Measurements from ENCODE around the gene TRAP1.

The TRAP1 gene

GRCh38 chr16:3706253-3707012, 10.9 kb downstream of the TRAP1 start:
- no peak for DNase-seq

GRCh38 chr16:3702082-3702481, 15.2 kb downstream of the TRAP1 start:
- no peak for DNase-seq

- no peak for DNase-seq
These were observed 15.8 kb downstream of the TRAP1 start for GRCh38 chr16:3701531-3701930.

GRCh38 chr16:3698941-3699340, 18.4 kb downstream of the TRAP1 start:
- DNase-seq, result no peak

DNA sequence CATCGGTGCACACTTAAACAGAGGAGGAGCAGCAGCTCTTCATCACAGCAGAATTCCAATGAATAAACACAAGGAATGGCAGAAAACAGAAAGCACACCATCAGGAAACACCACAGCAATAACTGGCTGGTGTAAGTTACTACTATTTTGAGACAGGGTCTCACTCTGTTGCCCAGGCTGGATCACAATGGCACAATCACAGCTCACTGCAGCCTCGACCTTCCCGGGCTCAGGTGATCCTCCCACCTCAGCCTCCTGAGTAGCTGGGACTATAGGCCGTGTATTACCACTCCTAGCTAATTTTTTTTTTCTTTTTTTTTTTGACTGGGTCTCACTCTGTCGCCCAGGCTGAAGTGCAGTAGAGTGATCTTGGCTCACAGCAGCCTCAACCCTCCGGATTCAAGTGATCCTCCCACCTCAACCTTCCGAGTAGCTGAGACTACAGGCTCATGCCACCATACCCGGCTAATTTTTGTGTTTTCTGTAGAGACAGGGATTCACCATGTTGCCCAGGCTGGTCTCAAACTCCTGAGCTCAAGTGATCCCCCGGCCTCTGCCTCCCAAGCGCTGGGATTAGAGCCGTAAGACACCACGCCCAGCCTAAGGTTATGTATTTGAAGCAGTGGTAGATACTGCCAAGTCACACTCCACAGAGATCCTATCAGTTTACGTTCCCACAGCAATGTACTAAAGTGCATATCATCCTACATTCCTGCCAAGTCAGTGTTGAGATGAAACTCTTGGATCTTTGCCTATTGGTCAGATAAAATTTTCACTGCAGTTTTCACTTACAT, 20.7 kb downstream of the TRAP1 start:
- no peak for DNase-seq

DNA sequence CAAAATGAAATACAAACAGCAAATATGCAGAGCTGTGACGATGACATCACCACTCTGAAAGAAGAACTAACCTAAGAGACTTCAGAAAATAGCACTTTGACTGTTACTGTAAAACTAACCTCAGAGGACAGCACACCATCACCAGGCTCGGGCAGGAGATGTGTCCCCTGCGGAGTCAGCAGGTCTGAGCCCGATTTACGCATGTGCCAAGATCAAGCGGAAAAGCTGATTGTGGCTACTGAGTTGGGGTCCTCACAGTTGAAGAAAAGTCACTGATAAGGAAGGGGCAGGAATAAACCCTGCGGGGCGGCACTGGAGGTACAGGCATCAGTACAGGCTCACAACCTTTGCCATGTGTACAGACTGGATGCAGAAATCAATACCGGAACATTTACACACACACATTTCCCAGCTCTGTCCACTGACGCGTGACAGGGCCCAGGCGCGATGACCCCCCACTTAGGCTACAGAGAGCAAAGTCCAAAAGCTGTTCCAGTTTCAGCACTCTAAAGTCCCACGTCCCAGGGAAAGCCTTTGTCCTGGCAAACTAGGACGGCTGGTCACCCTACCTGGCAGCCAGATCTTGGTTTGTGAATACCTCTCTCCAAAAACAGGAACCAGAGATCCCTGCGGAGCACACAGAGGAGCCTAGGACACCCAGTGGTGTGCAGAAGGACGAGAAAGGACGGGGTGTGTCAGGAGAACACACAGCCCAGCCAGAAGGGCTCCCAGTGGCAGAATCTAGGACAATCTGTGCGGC, 21.5 kb downstream of the TRAP1 start:
- no peak for DNase-seq

GRCh38 chr16:3694051-3694450, 23.3 kb downstream of the TRAP1 start:
- no peak for DNase-seq

DNA sequence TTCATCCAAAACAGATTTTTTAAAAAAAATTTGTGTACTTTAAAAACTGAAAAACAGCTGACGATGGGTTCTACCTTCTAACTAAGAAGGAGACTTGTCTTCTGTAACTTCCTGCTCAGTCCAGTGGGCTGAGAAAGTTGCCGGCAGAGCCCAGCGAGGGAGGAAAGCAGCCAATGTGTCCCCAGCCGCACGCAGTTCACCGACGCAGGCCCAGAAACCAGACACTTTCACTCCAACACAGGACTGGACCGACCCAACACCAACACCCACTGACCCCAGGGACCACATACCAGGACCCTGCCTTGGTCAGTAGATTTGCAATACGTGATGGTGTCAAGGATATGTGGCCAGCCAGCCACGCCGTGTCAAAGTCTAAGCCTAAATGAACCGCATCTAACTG, 25.6 kb downstream of the TRAP1 start:
- DNase-seq, result no peak

DNA sequence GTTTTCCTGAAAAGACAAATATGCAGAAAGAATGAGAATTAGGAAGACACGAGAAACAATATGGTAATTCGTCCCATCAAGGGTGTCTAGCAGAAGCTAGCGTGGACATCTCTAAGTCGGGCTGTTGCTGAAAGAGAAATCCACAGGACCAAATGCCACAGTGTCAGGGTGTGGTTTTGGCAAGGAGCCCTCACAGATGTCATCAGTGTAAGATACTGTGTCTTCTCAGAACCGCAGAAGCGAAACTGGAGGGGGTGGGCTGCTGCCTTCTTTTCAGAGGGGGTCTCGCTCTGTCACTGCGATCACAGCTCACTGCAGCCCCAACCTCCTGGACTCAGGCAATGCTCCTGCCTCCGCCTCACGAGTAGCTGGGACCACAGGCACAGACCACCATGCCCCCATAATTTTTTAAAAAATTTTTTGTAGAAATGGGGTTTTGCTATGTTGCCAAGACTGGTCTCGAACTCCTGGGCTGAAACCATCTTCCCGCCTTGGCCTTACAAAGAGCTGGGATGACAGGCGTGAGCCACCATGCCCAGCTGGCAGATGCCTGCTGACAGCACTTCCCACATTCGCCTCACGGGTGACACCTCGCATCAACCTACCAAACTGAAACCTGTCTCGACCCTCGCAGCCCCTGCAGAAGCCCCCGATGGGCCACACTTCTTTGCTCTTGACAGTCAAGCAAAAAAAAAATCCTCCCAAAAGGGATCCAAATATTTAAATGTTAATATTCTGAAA, 26.2 kb downstream of the TRAP1 start:
- DNase-seq, result no peak

- no peak for DNase-seq
These were observed 26.8 kb downstream of the TRAP1 start for GRCh38 chr16:3690470-3690928.

- DNase-seq, result no peak
These were observed 27.6 kb downstream of the TRAP1 start for GRCh38 chr16:3689731-3690130.

DNA sequence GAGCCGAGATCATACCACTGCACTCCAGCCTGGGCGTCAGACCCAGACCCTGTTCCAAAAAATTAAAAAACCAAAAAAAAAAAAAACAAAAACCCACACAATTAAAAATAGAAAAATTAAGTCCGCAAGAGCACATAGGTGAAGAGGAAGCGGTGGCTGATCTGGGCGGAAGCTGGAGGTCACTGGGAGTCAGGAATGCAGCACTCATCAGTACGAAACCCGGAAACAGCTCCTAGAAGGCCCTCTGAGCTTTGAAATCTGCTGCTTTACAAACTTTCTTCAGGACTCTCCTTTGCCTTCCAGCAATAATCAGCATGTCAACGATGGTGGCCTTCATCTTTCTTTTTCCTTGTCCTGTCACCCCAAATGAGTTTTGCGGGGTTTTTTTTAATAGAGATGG, 29.5 kb downstream of the TRAP1 start:
- DNase-seq, result no peak

GRCh38 chr16:3687021-3687420, 30.3 kb downstream of the TRAP1 start:
- DNase-seq, result no peak

- no peak for DNase-seq
These were observed 36.1 kb downstream of the TRAP1 start for GRCh38 chr16:3681206-3681605.

DNA sequence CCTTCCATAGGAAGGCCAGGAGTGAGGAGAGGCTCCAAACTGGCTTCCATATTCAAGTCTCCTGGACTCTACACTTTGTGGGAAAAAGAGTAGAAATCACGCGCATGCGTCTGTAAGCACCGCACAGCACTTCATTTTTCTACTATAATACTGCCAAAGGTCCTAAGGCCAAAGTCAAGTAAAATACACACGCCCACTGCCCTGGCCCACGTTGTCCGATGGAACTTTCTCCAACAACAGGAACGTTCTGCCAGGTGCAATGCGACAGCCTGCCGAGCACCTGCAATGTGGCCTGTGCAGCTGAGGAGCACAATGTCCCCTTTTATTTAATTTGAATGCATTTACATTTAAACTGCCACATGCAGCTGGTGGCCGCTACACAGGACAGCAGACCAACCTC, 39.3 kb downstream of the TRAP1 start:
- no peak for DNase-seq

DNA sequence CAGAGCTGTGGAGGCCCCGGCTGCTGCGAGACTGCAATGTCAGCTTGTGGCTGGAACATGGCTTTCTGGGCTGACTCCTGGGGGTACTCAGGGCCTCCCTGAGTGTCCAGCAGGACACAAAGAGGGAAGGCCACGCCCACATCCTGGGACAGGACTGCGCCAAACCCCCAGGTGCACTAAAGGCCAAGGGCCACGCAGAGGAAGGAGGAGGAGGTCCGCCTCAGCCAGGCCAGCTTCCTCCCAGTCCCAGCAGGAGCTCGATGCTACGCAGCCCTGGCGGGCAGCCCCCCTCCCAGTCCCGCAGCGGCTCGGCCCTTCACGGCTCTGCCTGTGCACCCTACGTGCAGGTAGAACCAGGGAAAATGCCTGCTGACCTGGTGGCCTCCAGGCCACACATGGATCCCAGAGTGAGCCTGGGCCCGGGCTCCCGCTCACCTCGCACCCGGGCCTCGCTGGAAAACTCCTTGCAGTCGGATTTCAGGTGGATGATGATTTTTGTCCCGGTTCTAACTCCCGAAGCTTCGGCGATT, 41.7 kb downstream of the TRAP1 start:
- DNase-seq, result no peak

DNA sequence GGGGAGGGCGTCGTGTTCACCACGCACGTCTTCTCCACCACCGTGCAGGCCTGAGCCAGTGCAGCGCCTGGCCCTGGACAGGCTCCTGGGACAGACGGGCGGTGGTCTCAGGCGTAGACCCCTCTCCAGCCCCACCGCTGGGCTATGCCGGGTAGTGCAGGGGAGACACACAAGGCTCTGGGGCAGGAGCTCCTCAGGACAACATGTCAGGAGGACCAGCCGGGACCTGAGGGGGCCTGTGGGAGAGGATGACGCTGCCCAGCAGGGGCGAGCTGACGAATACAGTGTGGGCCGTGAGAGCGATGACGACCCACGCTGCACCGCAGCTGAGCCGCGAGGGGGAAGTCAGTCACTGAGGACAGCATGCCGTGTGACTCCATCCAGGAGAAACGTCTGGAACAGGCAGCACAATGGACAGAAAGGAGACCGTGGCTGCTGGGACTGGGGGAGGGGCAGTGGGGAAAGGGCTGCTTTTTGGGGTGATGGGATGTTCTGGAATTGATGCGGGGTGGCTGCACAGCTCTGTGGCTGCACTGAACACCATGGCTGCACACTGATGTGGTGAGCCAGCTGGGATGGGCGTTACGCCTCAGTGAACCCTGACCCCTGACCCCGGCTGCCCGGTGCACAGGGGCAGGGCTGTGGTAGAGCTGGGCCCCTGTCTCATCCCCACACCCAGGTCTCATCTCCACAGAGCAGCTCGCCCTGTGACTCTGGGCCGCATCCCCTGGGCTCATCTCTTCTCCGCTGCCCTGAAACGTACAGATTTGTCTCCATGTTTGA, 42.6 kb downstream of the TRAP1 start:
- no peak for DNase-seq

DNA sequence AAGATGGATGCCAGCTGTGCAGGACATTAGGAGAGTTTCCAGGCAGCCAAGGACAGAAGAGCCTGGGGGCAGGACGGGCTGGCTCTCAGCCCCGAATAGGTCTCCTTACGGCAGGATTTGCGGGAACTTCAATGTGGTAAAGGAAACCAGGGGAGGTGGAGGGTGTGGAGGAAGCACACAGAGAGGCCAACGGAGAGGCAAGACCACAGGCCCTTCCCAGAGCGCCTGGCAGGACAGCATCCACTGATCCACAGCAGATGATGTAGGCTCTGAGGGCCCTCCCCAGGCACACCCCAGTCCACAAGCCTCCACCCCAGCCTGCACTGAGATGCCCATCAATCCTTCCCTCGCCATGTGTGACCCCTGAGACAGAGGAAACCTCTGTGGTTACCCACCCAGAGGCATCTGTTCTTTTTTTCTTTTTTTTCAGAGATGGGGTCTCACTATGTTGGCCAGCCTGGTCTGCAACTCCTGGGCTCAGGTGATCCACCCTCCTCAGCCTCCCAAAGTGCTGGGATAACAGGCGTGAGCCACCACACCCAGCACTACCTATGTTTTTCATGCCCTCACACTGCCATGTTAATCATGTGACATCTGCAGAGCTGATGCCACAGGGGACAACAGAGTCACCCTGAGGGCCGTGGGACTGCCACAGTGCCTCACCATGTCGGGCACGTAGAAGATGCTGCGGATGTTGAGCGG, 43.5 kb downstream of the TRAP1 start:
- no peak for DNase-seq

- DNase-seq, result no peak
These were observed 44.1 kb downstream of the TRAP1 start for GRCh38 chr16:3673201-3673600.

DNA sequence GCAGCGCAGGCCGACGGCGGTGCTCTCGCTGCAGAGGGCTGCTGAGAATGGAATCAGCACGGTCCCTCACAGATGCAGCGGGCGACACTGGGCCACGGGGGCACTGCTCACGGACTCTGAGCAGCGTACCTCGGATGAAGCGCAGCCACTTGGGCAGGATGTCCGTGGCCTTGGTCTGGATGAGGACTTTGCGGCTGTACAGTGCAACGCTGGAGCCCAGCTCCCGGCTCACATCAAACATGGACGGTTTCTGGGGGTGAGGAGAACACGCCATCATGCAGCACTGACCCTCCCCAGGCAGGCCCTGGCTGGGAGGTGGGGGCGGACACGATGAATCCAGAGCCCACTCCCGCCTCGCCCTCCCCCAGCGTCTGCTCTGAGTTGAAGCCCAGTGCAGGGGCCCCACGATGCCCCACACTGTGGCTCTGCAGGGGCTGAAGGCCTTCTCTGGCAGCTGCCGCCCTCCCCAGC, 44.7 kb downstream of the TRAP1 start:
- DNase-seq, result no peak

DNA sequence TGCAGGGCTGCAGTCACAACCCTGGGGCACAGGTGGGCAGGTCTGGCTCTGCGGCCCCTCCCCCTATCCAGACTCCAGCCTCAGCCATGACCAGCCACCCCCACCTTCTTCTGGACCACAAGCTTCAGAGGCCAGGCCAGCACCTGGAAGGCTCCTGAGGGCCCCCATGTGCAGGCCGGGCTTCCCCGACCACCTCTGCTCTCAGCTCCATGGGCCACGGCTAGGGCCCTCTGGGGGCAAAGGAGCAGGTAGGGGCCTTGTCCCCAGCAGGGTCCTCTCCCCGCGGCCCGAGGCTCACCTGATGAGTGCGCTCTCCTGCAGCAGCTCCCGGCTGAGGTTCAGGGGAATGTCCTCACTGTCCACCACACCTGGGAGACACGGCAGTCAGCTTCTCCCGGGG, 45.9 kb downstream of the TRAP1 start:
- DNase-seq, result no peak

Data from NCI-H1417 treated with DMSO at 0.1 percent for 48 hours (cell line).